ENCODE data around the gene SERPINH1.

DNA sequence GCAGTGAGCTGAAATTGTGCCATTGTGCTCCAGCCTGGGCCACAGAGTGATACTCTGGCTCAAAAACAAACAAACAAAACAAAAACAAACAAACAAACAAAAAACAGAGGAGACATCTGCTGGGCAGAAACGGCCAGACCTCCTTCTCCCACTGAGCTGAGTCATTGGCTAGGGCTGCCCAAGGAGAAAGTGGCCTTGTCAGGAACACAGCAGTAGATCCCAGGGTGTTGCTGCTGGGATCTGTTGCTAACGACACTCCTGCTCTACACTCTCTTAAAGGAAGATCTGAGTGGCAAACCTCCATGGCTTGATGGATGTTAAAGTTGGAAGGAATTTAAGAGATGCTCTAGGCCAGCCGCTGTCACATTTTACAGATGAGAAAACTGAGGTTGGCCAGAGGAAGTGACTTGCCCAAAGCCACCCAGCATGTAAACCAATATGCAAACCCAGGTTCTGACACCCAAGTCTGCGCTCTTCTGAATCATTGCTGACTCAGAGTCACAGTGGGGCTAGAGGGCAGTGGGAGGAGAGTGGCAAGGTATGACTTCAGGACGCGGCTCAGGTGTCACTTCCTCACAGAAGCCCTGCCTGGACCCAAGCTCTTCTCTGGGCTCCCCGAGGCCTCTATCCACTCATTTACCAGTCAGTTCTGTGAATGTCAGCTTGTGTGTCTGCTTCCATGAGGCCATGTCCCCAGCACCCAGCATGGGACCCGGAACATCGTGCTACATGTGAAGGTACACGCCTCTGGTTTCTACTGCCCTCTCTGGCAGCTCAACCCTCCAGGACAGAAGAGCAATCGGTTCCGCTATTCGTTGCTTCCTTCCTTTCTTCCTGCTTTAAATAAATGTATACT, 25.0 kb upstream of the SERPINH1 start:
- no peak for TF ChIP-seq POLR2AphosphoS5 (IDR thresholded peaks at IDR 0.05)
- TF ChIP-seq, protein P1, sequence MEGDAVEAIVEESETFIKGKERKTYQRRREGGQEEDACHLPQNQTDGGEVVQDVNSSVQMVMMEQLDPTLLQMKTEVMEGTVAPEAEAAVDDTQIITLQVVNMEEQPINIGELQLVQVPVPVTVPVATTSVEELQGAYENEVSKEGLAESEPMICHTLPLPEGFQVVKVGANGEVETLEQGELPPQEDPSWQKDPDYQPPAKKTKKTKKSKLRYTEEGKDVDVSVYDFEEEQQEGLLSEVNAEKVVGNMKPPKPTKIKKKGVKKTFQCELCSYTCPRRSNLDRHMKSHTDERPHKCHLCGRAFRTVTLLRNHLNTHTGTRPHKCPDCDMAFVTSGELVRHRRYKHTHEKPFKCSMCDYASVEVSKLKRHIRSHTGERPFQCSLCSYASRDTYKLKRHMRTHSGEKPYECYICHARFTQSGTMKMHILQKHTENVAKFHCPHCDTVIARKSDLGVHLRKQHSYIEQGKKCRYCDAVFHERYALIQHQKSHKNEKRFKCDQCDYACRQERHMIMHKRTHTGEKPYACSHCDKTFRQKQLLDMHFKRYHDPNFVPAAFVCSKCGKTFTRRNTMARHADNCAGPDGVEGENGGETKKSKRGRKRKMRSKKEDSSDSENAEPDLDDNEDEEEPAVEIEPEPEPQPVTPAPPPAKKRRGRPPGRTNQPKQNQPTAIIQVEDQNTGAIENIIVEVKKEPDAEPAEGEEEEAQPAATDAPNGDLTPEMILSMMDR (IDR thresholded peaks at IDR 0.05) = no peak
